Hematopoietic multipotent progenitor cell treated with erythropoietin and hydrocortisone succinate and interleukin-3 and kit ligand, for 17 days (in vitro differentiated cells): Measurements from ENCODE around the gene TBC1D9B.

Experiments used
- DNase-seq: peaks from one replicate; pipeline ENCODE4 v3.0.0-alpha.2; 2015; ENCODE audit warnings: low spot score

TBC1D9B gene

DNA sequence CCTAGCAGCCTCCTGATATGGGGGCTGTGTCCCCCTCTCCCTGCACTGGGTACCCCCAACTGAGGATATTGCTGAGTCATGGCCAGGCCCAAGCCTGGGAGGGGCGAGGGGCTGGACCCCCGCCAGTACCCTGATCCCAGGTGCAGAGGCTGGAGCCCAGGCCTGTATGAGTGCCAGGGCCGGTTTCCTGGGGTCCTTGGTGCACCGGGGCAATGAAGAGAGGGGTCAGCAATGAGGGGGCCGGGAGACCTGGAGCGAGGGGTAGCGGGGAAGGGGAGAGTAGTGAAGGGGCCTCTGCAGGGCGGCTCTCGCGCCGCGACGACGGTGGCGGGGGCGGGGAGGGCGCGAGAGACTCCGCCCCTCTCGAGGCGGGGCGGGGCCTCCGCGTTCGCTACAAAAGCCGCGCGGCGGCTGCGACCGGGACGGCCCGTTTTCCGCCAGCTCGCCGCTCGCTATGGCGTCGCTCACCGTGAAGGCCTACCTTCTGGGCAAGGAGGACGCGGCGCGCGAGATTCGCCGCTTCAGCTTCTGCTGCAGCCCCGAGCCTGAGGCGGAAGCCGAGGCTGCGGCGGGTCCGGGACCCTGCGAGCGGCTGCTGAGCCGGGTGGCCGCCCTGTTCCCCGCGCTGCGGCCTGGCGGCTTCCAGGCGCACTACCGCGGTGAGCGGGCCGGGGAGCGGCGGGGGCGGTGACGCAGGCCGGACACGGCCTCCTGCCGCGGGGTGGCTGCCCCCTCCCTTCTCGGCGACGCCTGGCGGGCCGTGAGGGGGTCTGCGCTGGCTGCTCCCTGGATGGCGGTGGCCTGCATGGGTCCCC, 87.0 kb downstream of the TBC1D9B start, which contains the start of gene SQSTM1:
Gene SQSTM1 (plus strand): TSS at position 423 of the 815 bp plus-strand sequence. CDS start 32 bp downstream, at position 455.
- DNase-seq, result peak; percentile 87

DNA sequence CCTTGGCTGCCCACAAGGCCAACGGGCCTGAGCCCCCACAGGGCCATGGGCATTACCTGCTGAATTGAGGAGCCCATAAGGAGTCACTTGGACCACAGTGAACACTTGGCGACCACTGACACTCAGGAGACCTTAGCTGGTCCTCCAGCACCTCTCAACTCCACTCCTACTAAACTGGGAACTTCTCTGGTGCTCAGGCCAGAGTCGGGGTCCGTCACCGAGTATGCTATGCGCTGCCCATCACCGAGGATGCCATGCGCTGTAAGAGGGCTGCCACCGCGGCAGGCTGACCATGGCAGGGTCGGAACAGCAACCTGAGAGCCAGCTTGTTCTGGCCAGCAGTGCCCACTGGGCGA, 87.6 kb downstream of the TBC1D9B start:
- DNase-seq, result no peak

DNA sequence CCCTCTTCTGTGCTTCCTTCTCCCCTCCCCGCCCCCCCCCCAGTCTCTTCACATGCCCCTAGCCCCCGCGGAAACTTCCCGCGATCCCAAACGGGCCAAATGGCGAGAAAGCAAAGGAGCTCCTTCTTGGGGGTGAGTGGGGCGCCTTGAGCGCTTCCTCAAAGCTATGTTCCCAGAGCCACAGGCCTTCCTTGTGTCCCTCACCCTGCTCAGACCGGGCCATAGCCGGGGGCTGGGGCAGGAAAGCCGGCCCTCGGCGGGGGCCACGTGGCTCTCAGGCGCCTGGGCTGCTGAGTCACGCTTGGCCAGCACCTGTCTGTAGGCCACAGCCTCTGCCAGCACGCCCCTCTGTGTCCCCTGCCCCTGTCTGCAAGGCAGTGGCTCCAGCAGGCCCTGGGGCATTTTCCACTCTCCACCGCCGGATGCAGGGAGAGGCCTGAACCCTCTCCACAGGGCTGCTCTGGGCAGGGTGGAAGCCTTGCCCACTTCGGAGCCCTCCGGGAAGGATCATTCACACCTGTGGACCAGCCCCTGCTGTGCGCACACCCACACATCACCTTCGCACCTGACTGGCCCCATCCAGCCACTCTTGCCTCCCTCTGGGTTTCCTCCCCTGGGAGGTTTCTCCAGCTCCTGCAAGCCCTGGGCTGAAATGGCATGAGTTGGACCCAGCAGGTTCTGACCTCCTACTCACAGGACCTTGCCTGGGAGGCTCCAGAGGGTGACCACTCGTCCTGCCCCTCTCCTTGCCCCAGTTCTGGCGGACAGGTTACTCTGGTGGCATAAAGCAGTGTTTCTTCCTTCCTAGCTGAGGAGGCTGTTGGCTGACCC, 88.2 kb downstream of the TBC1D9B start:
- DNase-seq, result peak; percentile 70

DNA sequence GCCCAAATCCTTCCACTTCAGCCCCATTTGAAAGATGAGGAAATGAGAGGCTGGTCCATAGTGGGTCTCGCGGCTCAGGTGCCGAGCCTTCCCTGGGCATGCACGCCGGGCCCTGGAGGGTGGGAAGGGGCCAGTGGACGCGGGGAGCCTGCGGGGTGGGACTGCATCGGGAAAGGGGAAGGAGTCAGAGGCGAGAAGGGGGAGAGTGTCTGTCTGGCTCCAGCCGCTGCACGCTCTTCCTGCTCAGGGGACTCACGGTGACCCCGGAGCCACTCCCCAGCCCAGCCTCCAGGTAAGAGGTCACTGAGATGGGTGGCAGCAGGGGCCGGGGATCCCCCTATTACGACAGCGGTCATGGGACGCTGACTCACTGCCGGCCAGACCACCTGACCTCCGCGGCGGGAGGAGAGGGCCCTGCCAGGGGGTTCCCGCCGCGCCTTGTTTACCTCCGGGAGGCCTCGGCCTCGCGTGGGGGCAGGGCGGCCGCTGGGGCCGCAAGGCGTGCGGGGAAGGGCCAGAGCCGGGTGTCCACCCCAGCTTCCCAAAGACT, 88.9 kb downstream of the TBC1D9B start:
- DNase-seq, result peak; percentile 82

DNA sequence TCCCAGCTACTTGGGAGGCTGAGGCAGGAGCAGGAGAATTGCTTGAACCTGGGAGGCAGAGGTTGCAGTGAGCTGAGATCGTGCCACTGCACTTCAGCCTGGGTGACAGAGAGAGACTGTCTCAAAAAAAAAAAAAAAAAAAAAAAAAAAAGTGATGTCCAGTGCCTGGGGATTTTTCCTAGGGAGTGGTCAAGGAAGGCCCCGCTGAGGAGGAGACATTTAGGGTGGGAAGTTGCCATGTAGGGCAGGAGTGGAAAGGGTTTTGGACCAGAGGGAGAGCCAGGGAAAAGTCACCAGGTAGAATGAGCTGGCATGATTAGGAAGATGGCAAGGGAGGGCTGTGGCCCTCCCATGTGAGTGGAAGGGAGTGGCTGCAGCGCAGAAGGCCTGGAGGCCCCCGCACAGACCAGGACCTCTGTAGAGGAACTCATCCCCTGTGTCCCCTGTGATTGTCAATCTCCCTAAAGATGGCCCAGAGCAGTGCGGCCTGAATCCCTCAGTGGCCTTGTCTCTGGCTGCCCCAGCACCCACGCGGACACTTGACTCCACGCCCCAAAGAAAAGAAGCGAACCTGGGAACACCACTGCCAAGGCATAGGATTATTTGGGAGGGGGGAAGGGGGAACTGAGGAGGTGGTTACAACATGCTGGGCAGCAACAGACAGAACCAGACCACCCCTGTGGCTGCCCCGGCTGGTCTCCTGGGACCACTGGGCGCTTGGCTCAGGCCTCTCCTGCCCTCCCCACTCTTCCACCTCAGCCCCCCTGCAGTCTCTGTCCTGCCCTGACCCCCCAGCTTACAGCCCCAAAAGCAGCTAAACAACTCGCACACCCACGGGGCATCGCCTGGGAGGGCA, 89.6 kb downstream of the TBC1D9B start:
- peak; percentile 27 for DNase-seq

DNA sequence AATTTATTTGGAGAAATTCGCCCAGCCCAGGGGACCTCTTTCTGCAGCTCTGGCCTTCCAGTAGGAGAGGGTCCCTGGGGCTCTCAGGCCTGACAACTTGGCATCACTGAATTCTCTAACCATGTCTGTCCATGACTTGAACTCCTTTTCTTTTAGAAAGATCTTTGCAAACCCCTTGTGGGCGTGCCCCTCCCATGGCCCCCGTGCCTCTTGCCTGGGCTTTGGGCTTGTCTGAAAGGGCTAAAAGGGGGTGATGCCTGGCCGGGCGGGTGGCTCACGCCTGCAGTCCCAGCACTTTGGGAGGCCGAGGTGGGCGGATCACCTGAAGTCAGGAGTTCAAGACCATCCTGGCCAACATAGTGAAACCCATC, 90.2 kb downstream of the TBC1D9B start:
- DNase-seq, result no peak

DNA sequence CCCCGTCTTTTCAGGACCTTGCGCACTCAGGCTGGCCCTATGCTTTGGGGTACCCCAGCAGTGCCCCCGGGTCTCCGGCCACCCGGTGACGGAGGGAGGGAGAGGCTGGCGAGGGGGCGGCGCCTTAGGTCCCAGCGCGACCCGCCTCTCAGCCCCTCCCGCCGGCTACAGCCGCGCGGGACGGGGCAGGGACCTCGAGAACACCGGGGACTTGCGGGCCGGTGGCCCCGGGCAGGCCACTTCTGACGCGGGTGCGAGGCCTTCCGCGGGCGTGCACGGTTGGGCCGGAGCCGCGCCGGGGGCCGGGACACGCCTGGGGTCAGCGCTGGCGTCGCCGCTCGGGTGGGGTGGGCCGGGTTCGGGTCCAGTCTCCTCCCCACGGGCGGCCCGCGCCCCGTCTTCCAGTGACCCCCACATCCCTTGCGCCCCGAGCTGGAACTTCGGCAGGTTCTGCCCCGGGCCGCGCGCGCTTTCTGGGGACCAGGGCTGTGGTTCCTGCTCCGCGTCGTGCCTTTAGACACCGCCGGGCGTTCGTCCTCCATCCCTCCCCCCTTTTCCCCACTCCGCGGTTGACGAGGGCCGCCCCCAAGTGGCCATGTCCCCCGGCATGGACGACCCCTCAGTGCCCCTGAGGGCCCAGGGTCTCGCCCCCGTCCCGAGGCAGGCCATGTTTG, 90.8 kb downstream of the TBC1D9B start:
- DNase-seq, result peak; percentile 23

DNA sequence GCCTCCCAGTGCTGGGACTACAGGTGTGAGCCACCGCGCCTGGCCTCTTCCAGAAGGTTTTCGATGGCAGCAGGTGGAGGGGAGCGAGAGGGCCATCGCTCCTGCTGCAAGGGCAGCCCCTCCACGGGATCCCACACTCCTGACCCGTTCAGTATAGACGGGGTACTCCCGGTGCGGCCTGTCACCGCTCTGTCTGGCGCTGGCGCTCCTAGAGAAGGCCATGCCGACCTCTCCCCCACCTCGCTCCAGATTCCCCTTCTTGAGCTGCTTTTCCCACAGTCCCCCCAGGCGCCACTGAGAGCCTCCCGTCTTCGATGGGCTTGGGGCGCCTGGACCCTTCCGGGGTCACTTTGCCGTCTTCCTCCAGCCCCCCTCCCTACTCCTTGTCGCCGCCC, 91.3 kb downstream of the TBC1D9B start:
- no peak for DNase-seq

DNA sequence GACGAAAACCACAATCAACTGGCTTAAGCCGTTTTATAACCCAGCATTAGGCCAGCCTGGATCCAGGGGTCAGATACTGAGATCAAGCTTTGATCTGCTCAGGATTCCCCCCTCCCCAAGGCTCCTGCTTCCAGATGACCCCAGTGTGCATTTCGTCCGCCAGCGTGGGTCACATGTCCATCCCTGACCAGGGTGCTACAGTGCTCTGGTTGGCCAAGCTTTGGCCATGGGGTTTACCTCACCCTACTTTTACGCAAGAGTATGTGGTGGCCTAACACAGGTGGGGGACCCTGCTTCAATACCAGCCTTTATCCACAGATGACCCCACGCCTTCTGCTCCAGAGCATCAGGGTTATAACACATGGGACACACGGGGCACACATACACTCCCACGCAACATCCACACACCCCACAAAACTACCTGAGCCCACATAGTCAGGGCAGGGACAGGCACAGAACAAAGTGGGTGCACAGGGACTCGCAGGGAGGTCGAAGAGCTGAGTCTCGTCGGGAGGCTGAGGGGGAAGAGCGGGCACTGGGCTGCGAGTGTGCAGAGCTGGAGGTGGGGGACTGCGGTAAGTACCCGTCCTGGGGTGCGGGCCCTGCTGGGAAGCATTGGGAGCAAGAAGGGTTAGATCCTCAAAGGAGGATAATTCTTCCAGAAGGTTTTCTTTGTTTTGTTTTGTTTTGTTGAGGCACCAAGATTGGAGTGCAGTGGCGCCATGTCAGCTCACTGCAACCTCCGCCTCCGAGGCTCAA, 92.0 kb downstream of the TBC1D9B start:
- DNase-seq, result no peak

DNA sequence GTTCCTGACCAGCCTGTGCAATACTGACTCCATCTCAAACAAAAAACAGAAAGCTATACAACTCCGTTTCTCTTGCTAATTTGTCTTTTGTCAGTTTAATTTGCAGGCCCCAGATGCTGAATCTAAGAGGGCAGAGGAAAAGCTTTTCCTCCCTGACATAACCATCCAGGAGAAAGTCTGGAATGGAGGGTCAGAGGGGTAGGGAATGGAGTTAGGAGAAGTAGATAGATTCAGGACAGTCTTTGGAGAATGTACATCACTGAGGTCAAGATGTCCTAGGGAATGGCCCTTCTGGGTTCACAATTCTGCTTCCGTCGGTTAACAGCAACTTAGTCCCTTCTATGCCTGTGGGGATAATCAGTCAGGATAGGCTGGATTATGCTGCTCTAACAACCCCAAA, 93.6 kb downstream of the TBC1D9B start:
- DNase-seq, result no peak

DNA sequence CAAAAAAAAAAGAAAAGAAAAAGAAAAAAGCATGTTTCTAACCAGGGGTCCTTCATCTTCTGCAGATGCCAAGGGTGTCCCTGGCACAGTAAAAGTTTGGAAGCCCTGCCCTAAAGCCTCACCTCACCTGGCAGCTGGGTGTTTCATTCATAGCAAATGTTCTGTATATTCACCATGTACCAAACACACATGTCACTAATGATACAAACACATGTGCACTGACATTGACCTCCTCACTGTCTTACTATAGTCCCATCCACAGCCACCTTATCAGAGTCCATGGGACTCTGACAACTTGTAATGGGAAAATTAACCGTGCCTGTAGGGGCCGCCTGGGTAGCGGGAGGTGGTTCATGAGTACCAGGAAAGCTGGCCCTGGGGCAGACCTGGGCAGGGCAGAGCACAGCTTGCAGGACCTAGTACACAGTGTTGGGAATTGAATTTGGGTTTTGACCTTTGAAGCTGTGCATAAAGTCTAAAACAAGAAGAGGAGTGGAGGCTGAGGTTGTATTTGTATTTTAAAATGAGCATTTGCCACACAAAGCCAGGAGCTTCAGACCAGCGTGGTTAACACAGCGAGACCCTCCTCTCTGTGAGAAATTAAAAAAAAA, 94.6 kb downstream of the TBC1D9B start:
- no peak for DNase-seq

DNA sequence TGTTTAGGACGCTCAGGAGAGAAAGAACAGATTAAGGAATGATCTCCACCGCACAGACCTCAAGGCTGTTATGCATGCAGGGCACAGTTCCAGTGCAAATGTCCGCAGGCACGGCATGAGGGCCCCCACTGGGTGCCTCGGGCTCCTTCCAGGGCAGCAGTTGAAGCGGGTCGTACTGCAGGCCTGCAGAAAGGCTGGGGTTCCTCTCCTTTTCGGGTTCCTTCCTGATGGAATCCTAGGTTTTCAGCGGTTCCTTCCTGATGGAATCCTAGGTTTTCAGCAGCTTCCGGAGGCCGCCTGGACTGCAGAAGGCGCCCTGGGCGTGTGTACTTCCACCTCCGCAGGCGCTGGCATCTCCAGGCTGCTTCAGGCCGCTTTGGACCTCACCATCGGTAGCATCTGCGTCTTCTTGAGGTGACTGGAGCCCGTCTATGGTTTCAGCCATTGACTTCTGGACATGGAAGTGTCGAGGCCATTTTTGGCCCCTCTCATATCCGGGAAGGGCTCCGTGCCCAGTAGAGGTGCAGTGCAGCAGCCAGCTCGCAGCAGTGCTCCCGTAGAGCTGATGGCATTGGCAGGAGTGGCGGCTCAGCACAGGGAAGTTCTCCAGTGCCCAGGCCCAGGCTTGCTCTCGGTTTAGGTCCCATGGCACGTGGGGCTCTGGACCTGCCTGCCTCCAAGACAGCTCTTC, 95.4 kb downstream of the TBC1D9B start:
- DNase-seq, result no peak
